ENCODE results near the gene NEU3. TPM values are rescaled to one million over a fixed set of nuclear protein-coding genes. Genes with fewer than 3 reads are reported as not detected.

NEU3 gene
- total and polyA plus RNA-seq, 2 of the 13 experiments (the other 11 are each of a cell fraction or from before 2014, with no cell fraction given) = 6.3 to 15.3 TPM

DNA sequence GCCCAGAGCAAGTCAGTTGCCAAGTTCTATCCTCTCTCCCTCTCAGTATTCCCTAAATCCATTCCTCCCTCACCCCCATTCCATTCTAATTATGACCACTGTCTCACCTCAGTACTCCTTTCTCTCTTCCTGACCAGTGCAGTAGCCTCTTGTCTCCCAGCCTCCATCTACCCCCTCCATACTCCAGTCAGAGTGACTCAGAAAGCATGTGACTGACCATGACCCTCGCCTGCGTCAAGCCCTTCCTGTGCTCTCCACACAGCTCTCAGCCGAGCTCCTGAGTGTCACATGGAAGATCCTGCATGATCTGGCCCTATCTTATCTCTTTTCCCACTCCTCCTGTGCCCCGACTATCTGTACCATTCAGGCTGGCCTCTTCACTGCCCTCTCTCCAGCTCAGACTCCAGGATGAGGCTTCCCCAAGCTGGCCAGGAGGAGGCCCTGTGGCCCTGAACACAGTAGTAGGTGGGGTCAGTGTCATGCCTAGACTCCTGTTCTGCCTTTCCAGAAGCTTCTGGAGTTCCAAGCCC is 42.6 kb downstream of the NEU3 start (continued):
- TF ChIP-seq, protein P1, sequence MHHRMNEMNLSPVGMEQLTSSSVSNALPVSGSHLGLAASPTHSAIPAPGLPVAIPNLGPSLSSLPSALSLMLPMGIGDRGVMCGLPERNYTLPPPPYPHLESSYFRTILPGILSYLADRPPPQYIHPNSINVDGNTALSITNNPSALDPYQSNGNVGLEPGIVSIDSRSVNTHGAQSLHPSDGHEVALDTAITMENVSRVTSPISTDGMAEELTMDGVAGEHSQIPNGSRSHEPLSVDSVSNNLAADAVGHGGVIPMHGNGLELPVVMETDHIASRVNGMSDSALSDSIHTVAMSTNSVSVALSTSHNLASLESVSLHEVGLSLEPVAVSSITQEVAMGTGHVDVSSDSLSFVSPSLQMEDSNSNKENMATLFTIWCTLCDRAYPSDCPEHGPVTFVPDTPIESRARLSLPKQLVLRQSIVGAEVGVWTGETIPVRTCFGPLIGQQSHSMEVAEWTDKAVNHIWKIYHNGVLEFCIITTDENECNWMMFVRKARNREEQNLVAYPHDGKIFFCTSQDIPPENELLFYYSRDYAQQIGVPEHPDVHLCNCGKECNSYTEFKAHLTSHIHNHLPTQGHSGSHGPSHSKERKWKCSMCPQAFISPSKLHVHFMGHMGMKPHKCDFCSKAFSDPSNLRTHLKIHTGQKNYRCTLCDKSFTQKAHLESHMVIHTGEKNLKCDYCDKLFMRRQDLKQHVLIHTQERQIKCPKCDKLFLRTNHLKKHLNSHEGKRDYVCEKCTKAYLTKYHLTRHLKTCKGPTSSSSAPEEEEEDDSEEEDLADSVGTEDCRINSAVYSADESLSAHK (CRISPR knock-in tag; IDR thresholded peaks at IDR 0.05; ENCODE audit: borderline replicate concordance) = no peak
- TF ChIP-seq RAD51 (IDR thresholded peaks at IDR 0.05; ENCODE audit: borderline replicate concordance) = peak; percentile 29; the same call in 1 of the 2 replicates
- no peak for TF ChIP-seq ZNF205 (CRISPR knock-in tag; IDR thresholded peaks at IDR 0.05)

DNA sequence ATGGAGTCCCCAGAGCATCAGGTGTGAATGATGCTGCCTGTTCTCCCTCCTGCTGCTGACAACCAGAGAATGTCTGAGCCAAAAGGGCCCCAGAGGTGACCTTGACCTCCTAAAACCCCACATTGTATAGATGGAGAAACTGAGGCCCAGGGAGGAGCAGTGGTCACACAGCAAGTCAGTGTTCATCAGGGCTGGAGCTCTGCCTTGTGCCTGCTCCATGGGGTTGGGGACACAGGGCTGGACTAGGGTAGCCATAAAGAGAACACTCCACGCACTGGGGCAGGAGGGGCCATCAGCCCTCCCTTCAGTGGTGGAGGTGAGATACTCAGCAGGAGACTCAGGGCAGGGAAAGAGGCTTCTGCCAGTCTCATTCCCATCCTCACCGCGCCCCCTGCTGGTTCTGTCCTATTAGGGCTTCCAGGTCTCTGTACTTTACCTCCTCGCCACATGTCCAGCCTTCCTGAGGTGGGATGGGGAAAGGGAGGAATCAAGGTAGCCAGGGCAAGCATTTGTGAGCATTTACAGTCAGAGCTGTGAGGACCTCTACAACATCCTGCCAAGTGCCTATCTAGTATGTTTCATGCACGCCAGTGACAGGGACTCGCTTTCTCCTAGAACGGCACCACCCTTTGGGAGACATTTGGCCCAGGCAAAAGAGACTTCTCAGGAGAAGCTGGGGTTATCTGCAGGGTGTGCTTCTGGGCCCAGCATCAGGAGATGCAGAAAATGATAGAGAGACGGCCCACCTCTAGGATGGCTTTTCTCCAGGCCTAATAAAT is 43.2 kb downstream of the NEU3 start:
- H3K9me3 ChIP-seq (ENCODE audit: low read length) = no peaks in the 10 kb centered on the region
- DNase-seq (ENCODE audit: low spot score) (peak; percentile 65), ATAC-seq (peak; percentile 95), FAIRE-seq (peak; percentile 74)
- 35% methylated on average over 7 of the region's 8 CpGs for WGBS (ENCODE audit: low lambda C conversion rate)
- ChIA-PET CTCF (ENCODE audit: low intra/inter-chr PET ratio, low total read pairs) (interaction anchor here (1.2 to 3.8 kb wide), 4 partner anchors 10 to 217 kb away, joined by 3 to 39 read pairs (median 8); no protein-coding TSS in a partner anchor), POLR2A (no interaction called here)
- no peaks in the 10 kb centered on the region for H3K36me3 ChIP-seq (replicated peaks in 1 of 2; ENCODE audit: control insufficient read depth in 1 of 2, insufficient read depth in 2 of 2, low read length in 2 of 2)
- in situ Hi-C loops (cut with HindIII; ENCODE audit: extremely low pct_ligation_motif_present, low pct_unique_long_range_greater_than_20kb) = no loop called here
- no peak overlapping the region for H3K9ac ChIP-seq (ENCODE audit: insufficient read depth, low read depth, low read length)
- intact Hi-C loops (cut with micrococcal nuclease; ENCODE audit: unreplicated experiment) = loop anchor here (1.0 to 5.0 kb wide), 2 partner anchors 103 to 110 kb away; no protein-coding TSS in a partner anchor
- H3K79me2 ChIP-seq (ENCODE audit: insufficient read depth, low read length) = no peaks in the 10 kb centered on the region
- peaks cover 18% of the 10 kb centered on the region for H3K4me1 ChIP-seq (ENCODE audit: insufficient read depth, low read length)
- no peak overlapping the region for H3K27ac ChIP-seq (ENCODE audit: extremely low read length, insufficient read depth, low read length)
- no peak overlapping the region for H3K4me3 ChIP-seq (replicated peaks in 1 of 3; ENCODE audit: insufficient read depth in 1 of 3, low read depth in 2 of 3, low read length in 3 of 3)
- no peaks in the 10 kb centered on the region for H4K20me1 ChIP-seq (ENCODE audit: insufficient read depth, low read length)
- no peak overlapping the region for H2AFZ ChIP-seq (ENCODE audit: low read length)
- H3K4me2 ChIP-seq (ENCODE audit: low read depth, low read length) = no peak overlapping the region; the same call in 1 of the 2 replicates
- peaks cover 0 to 2% of the 10 kb centered on the region in 2 experiments; a peak in 2 of 5 replicates for H3K27me3 ChIP-seq (ENCODE audit: control insufficient read depth in 1 of 2, insufficient read depth in 2 of 2, low read length in 2 of 2)
- no TSS peak for BruUV-seq (replicated peaks)
- no peak for TF ChIP-seq TBP (CRISPR knock-in tag; IDR thresholded peaks at IDR 0.05)
- no peak for TF ChIP-seq HDAC1 (CRISPR knock-in tag; IDR thresholded peaks at IDR 0.05)
- TF ChIP-seq RAD21 (CRISPR knock-in tag; IDR thresholded peaks at IDR 0.05) = peak; percentile 79
- TF ChIP-seq SMC3 (IDR thresholded peaks at IDR 0.05; ENCODE audit: low read length) = peak; percentile 83
- TF ChIP-seq ZNF619 (CRISPR knock-in tag; IDR thresholded peaks at IDR 0.05) = 0 out of 2 replicates have a peak, but pooled peaks have one; percentile 64
- TF ChIP-seq HNRNPLL (IDR thresholded peaks at IDR 0.05; ENCODE audit: low read depth, low read length, poor library complexity, severe bottlenecking) = no peak
- no peak for TF ChIP-seq ZNF704 (CRISPR knock-in tag; IDR thresholded peaks at IDR 0.05; ENCODE audit: borderline replicate concordance)
- peak; percentile 62 for TF ChIP-seq KDM2A (CRISPR knock-in tag; IDR thresholded peaks at IDR 0.05; ENCODE audit: borderline replicate concordance, low read depth)
- TF ChIP-seq KDM3A (CRISPR knock-in tag; IDR thresholded peaks at IDR 0.05; ENCODE audit: low read depth) = no peak
- TF ChIP-seq GZF1 (CRISPR knock-in tag; IDR thresholded peaks at IDR 0.05) = 0 out of 2 replicates have a peak, but pooled peaks have one; percentile 27
- TF ChIP-seq GATAD2A (CRISPR knock-in tag; IDR thresholded peaks at IDR 0.05) = 0 out of 2 replicates have a peak, but pooled peaks have one; percentile 13
